ENCODE measurements around the gene ZNF202.

GRCh38 chr11:123707206-123707605 is 34.3 kb downstream of the ZNF202 start:
- TF ChIP-seq CTCF (IDR thresholded peaks at IDR 0.05; ENCODE audit: low read length) (no peak), EZH2 (optimal IDR thresholded peaks at IDR 0.05; ENCODE audit: low read depth, low read length) (no peak)

Data from MM.1S (cell line).